Measurements from ENCODE around the gene NBR1. TPM values are rescaled to one million over a fixed set of nuclear protein-coding genes. Genes with fewer than 3 reads are reported as not detected.

The NBR1 gene
- total RNA-seq, 1 experiment from 2014 or later = 93.7 TPM

GRCh38 chr17:43140396-43141332 is 30.4 kb upstream of the NBR1 start:
- H3K9me3 ChIP-seq (ENCODE audit: insufficient read depth, low read depth) = no peaks in the 10 kb centered on the region
- ChIA-PET CTCF (no interaction called here), POLR2A (ENCODE audit: unreplicated experiment) (no interaction called here)
- H3K4me1 ChIP-seq (replicated peaks; ENCODE audit: insufficient read depth) = no peaks in the 10 kb centered on the region
- H3K9me2 ChIP-seq (ENCODE audit: insufficient read depth) = no peaks in the 10 kb centered on the region
- TF ChIP-seq, protein P1, sequence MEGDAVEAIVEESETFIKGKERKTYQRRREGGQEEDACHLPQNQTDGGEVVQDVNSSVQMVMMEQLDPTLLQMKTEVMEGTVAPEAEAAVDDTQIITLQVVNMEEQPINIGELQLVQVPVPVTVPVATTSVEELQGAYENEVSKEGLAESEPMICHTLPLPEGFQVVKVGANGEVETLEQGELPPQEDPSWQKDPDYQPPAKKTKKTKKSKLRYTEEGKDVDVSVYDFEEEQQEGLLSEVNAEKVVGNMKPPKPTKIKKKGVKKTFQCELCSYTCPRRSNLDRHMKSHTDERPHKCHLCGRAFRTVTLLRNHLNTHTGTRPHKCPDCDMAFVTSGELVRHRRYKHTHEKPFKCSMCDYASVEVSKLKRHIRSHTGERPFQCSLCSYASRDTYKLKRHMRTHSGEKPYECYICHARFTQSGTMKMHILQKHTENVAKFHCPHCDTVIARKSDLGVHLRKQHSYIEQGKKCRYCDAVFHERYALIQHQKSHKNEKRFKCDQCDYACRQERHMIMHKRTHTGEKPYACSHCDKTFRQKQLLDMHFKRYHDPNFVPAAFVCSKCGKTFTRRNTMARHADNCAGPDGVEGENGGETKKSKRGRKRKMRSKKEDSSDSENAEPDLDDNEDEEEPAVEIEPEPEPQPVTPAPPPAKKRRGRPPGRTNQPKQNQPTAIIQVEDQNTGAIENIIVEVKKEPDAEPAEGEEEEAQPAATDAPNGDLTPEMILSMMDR (conservative IDR thresholded peaks at IDR 0.05) = no peak
- TF ChIP-seq EZH2 (IDR thresholded peaks at IDR 0.05; ENCODE audit: low read depth) = no peak
- H3K4me3 ChIP-seq = no peak overlapping the region
- peaks cover 5% of the 10 kb centered on the region for H4K20me1 ChIP-seq (ENCODE audit: insufficient read depth)
- no peak for DNase-seq
- intact Hi-C loops (cut with micrococcal nuclease; ENCODE audit: unreplicated experiment) = no loop called here
- H3K36me3 ChIP-seq (ENCODE audit: low read depth) = 0 out of 2 replicates have a peak, but pooled peaks cover 5% of the 10 kb centered on the region
- no peak overlapping the region for H3K4me2 ChIP-seq
- no TSS peak for BruUV-seq (replicated peaks)
- H3K27ac ChIP-seq = no peak overlapping the region
- peaks cover 10% of the 10 kb centered on the region; the same call in 1 of the 2 replicates for H3F3A ChIP-seq (ENCODE audit: insufficient read depth, low read depth)
- H3K27me3 ChIP-seq (ENCODE audit: insufficient read depth, low read depth) = no peaks in the 10 kb centered on the region
- H2AFZ ChIP-seq = no peak overlapping the region
- H3K79me2 ChIP-seq (ENCODE audit: low read depth) = no peaks in the 10 kb centered on the region

DNA sequence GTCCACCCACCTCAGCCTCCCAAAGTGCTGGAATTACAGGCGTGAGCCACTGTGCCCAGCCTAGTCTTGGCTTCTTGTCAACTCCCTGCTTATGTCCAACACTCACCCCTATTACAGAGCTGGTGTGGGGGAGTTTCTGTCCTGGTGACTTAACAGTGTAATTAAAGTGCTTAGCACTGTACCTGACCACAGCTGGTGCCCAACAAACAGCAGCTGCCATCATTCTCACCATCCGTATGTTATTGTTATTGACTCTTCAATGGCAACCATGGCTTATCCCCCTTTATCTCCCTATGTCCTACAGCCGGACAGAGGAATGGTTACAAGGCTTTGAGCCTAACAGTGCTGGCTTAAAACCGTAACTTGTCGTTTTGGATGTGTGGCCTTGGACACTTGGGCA is 28.9 kb upstream of the NBR1 start:
- H3K27ac ChIP-seq = no peak overlapping the region
- peaks cover 5% of the 10 kb centered on the region for H4K20me1 ChIP-seq (ENCODE audit: insufficient read depth)
- H3K27me3 ChIP-seq (ENCODE audit: insufficient read depth, low read depth) = no peaks in the 10 kb centered on the region
- H3K4me2 ChIP-seq = no peak overlapping the region
- CTCF ChIA-PET = no interaction called here
- TF ChIP-seq, protein P1 (conservative IDR thresholded peaks at IDR 0.05) = no peak
- POLR2A ChIA-PET (ENCODE audit: unreplicated experiment) = interaction anchor here (0.6 kb wide), 1 partner anchor 582 kb away, joined by 3 read pairs; no protein-coding TSS in a partner anchor
- no peak overlapping the region for H2AFZ ChIP-seq
- 0 out of 2 replicates have a peak, but pooled peaks cover 5% of the 10 kb centered on the region for H3K36me3 ChIP-seq (ENCODE audit: low read depth)
- H3F3A ChIP-seq (ENCODE audit: insufficient read depth, low read depth) = 0 out of 2 replicates have a peak, but pooled peaks cover 6% of the 10 kb centered on the region
- H3K9me3 ChIP-seq (ENCODE audit: insufficient read depth, low read depth) = no peaks in the 10 kb centered on the region
- no peak for DNase-seq
- no TSS peak for BruUV-seq (replicated peaks)
- intact Hi-C loops (cut with micrococcal nuclease; ENCODE audit: unreplicated experiment) = no loop called here
- H3K4me1 ChIP-seq (replicated peaks; ENCODE audit: insufficient read depth) = no peaks in the 10 kb centered on the region
- H3K79me2 ChIP-seq (ENCODE audit: low read depth) = no peaks in the 10 kb centered on the region
- H3K4me3 ChIP-seq = no peak overlapping the region
- no peaks in the 10 kb centered on the region for H3K9me2 ChIP-seq (ENCODE audit: insufficient read depth)

GRCh38 chr17:43143201-43143600 is 27.8 kb upstream of the NBR1 start:
- no peaks in the 10 kb centered on the region for H3K9me2 ChIP-seq (ENCODE audit: insufficient read depth)
- H3F3A ChIP-seq (ENCODE audit: insufficient read depth, low read depth) = 0 out of 2 replicates have a peak, but pooled peaks cover 6% of the 10 kb centered on the region
- peaks cover 5% of the 10 kb centered on the region for H4K20me1 ChIP-seq (ENCODE audit: insufficient read depth)
- no peak for TF ChIP-seq EZH2 (IDR thresholded peaks at IDR 0.05; ENCODE audit: low read depth)
- TF ChIP-seq, protein P1 (conservative IDR thresholded peaks at IDR 0.05) = no peak
- intact Hi-C loops (cut with micrococcal nuclease; ENCODE audit: unreplicated experiment) = no loop called here
- 0 out of 2 replicates have a peak, but pooled peaks cover 5% of the 10 kb centered on the region for H3K36me3 ChIP-seq (ENCODE audit: low read depth)
- H3K9me3 ChIP-seq (ENCODE audit: insufficient read depth, low read depth) = no peaks in the 10 kb centered on the region
- ChIA-PET CTCF (no interaction called here), POLR2A (ENCODE audit: unreplicated experiment) (no interaction called here)
- no peak for DNase-seq
- H3K4me3 ChIP-seq = no peak overlapping the region
- H3K4me1 ChIP-seq (replicated peaks; ENCODE audit: insufficient read depth) = no peaks in the 10 kb centered on the region
- H2AFZ ChIP-seq = no peak overlapping the region
- H3K27me3 ChIP-seq (ENCODE audit: insufficient read depth, low read depth) = no peaks in the 10 kb centered on the region
- no TSS peak for BruUV-seq (replicated peaks)
- H3K4me2 ChIP-seq = no peak overlapping the region
- no peaks in the 10 kb centered on the region for H3K79me2 ChIP-seq (ENCODE audit: low read depth)
- no peak overlapping the region for H3K27ac ChIP-seq
